GM18502 (cell line): ENCODE measurements around the gene DNASE1L1.

Source experiments
- ATAC-seq: cut with Tn5 transposase; IDR thresholded peaks from one replicate; pipeline ENCODE4 v1.9.1; 2021; ENCODE audit warnings: mild to moderate bottlenecking; ENCODE audit not compliant: unreplicated experiment, poor library complexity

DNASE1L1 gene

GRCh38 chrX:154355094-154355775, 53.8 kb downstream of the DNASE1L1 start:
- ATAC-seq: no peak

- ATAC-seq: no peak
Measured at GRCh38 chrX:154354516-154354915, 54.5 kb downstream of the DNASE1L1 start.

- no peak for ATAC-seq
Measured at GRCh38 chrX:154354013-154354412, 55.0 kb downstream of the DNASE1L1 start.

GRCh38 chrX:154353172-154353843, 55.7 kb downstream of the DNASE1L1 start:
- no peak for ATAC-seq

GRCh38 chrX:154352466-154352865, 56.6 kb downstream of the DNASE1L1 start:
- ATAC-seq: no peak

GRCh38 chrX:154352012-154352401, 57.0 kb downstream of the DNASE1L1 start:
- ATAC-seq: no peak
